ENCODE data around the gene MOB1B.
"Not testable (repeated sequence)": the region's sequence is repeated elsewhere in the genome, so short reads cannot be mapped to it uniquely, and the experiment has no call there.

The MOB1B gene

DNA sequence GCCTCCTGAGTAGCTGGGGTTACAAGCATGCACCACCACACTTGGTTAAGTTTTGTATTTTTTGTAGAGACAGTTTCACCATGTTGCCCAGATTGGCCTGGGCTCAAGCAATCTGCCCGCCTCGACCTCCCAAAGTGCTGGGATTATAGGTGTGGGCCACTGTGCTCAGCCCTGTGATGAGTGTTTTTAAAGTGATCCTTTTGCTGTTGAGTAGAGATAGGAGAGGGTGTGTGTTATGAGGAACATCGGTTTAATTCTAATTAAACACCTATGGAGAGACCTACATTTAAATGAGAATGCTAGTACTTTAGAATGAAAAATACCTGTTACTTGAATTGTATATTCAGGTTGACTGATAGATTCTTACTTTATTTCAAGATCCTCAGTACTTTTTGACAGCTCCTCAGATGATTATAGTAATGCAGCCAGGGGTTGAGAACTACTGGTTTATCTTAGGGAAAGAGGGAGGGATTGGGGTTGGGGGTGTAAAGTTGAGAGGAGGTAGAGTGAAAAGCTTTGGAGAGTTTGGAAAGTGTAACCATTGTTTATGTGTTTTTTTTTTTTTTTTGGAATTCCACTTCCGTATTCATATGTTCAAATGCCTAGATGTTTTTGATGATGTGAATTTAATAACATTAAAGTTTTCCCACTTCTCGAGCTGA lies 54.5 kb downstream of the MOB1B start:
- no peak for DNase-seq (ENCODE audit: low spot score)

DNA sequence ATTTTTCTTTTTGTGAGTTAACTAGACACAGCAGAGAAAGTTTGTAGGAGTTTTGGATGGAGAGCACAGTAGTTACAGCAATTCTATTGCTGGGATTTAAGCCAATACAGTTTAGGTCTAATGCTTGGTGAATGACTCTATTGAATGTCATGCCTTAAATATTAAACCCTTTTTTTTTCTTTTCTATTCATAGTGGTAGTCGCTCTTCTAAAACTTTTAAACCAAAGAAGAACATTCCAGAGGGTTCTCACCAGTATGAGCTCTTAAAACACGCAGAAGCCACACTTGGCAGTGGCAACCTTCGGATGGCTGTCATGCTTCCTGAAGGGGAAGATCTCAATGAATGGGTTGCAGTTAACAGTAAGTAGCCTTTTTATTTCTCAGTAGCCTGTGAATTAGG lies 56.5 kb downstream of the MOB1B start:
- DNase-seq (ENCODE audit: low spot score): no peak

DNA sequence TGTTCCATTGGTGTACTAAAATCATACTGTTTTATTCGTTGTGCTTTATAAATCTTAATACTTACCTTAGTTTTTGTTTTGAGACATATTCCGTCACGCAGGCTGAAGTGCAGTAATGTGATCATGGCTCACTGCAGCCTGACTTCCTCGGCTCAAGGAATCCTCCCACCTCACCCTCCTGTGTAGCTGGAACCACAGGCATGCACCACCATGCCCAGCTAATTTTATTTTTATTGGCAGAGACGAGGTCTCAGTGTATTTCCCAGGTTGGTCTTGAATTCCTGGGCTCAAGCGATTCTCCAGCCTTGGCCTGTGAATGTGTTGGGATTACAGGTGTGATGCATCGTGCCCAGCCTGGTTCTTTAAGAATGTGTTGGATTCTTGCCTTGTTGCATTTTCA lies 66.9 kb downstream of the MOB1B start:
- no peak for DNase-seq (ENCODE audit: low spot score)

DNA sequence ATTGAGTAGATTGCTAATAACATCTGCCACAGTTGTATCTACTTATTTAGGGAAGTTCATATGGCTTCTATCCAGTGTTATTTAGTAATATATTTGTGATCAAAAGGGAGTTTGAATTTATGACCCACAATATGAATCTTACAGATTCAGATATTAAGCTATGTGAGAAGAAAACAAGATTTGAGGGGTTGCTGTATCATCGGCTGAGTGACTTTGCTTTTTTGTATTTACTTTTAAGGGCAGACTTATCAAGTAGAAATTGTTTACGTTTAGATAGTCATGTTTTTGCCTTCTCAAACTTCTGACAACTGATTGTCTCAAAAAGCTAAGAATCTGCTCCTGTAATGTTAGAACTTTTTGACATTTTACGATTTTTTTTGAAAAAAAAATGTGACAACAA lies 74.1 kb downstream of the MOB1B start:
- no peak for DNase-seq (ENCODE audit: low spot score)

DNA sequence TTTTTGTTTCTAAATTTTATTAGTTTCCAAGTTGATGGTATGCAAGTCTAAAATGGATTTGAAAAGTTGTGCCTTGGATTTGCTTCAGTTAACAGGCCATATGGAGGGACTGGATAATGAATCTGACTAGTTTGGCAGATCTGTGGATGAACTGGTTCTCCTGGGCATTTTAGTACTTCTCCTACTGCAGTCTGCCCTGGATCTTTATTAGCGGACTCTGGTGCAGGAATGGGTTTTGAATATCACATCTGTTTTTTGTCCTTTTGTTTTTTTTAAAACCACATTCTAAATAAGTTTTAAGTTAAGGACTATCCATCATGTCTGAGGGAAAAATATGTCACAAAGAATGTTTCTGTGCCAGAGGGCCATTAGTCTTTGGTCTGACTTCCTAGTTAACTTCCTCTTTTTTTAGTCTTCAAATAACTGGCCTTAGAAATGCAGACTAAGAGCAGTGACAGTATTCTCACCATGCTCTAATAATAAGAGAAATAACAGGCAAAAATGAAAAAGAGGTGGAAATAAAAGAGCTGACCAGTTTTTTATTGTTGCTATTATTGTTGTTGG lies 77.4 kb downstream of the MOB1B start:
- DNase-seq (ENCODE audit: low spot score): peak; percentile 41

DNA sequence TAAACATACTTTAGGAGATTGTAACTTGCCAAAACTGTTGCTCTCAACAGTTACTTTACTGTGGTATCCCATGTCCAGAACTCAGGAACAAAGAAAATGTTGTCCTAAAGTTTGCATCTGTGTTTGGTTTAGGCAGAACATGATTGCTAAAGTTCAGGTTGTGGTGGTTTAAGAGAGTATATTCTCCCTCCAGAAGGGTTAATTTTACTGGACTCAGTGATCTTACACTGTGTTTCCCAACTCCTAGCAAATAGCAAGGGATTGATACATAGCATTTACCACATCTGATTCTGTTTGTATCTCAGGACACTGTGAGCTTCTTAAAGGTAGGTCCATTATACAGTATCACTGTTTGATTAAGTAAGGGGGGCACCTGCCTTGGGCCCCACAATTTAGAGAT lies 78.0 kb downstream of the MOB1B start:
- DNase-seq (ENCODE audit: low spot score): no peak

DNA sequence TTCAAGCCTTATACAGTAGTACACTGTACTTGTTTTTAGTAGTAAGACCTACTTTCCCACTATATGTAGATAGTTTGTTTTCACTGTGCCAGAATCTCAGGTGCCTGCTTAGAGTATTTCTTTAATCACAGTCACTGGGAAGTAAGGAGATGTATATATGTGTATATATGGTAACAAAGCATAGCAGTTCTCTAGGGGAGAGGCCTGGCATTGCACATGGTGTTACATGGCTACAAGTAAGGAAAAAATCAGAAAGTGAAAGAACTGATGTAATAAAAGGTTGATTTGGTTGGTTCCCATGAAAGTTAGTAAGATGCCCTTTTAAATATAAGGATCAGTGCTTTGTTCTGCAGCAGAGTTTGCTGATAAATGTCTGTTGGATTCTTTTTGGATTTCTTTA lies 81.9 kb downstream of the MOB1B start:
- no peak for DNase-seq (ENCODE audit: low spot score)

DNA sequence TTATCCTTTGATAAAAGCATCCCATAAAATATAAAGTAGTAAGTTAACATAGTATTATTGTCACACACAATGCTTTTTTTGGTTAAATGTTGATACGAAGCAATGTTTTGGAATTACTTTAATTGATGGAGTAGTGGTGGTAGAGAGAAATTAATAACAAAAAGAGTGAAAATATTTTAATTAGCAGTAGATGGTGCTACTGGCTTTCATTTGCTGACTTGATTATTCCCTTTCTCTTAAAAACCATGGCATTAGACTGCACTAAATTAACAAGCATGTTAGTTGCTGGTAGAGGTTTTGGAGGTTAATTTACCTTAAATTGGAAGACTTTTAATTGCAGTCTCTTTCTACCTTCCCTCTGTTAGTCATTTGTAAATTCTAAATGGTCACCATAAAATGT lies 82.4 kb downstream of the MOB1B start:
- DNase-seq (ENCODE audit: low spot score): no peak

DNA sequence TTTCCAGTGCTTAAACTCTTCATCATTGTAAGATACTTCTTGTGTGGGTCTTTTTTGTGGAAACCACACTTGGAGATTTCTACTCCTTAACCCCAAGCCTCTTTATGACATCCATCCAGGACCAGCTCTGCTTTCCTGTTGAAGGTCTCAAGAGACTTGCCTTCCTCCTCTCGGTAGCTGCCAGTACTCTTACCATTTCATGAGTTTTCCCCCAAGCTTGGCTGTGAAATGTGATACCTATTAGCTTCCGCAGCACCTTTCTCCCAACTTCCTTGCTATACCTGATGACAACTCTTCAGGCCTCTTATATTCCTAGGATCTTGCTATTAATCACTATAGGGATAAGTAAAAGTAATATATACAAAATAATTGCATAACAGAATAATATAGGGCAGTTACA lies 89.4 kb downstream of the MOB1B start:
- no peak for DNase-seq (ENCODE audit: low spot score)

DNA sequence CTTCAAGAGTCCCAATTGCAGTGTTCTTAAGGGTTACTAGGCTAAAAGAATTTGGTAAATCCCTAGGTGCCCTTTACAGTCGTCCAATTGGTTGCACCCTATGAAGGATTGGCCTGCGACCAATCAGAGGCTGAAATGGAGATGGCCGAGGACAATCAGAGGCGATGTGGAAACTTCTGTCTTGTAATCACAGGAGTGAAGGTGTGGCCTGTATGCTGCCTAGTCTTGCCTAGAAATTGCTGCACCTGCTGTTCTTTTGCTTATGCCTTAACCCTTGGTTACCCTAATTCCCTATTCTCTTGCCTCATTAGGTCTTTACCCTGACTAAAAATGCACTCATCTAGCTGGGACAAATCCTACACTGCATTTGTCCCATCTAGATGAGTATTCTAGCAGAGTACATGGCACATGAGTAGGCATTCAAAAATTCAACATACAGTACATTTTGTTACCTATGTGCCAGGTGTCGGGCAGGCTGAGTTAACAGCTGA lies 90.3 kb downstream of the MOB1B start:
- DNase-seq (ENCODE audit: low spot score): peak; percentile 41

DNA sequence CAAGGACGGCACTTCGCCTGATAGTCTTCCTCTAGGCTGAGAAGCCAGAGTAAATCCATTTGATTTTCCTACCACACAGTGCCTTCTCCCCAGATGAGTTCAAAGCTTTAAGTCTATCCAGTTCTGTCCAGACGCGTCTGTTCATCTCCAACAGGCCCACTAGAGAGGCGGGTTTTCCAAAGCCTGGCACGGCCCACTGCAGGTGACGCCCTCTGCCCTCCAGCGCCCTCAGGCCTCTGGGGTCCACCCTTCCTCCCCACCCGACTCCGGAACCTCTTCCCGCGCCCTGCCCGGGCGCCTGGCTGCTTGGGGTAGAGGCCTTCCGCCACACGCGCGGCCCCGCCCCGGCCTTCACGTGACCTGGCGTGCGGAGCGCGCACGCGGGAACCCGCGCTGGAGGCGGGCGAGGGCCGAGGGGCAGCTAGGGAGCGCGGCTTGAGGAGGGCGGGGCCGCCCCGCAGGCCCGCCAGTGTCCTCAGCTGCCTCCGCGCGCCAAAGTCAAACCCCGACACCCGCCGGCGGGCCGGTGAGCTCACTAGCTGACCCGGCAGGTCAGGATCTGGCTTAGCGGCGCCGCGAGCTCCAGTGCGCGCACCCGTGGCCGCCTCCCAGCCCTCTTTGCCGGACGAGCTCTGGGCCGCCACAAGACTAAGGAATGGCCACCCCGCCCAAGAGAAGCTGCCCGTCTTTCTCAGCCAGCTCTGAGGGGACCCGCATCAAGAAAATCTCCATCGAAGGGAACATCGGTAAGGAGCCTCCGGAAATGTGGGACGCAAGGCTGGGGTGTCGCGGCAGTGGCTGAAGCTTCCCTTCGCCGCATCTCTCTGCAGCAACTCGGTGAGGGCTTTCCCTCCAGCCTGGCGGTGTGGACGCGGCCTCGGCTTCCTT lies 91.3 kb downstream of the MOB1B start, which contains the start of gene DCK:
TSS of gene DCK (plus strand) at position 469 of the 888 bp plus-strand sequence. CDS start at position 656, 187 bp downstream.
- DNase-seq (ENCODE audit: low spot score): peak; percentile 93

DNA sequence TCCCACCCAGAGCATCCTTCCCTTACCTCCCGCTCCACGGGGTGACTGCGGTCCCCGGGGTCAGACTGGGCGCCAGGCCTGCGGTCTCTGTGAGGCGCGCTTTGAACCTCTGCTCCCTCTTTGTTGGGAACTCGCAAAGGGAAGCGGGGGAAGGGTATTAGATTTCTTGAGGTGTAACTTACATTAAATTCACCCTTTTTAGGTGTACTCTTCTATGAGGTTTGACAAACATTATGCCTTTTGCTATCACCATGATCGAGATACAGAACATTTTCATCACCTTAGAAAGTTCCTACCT lies 91.8 kb downstream of the MOB1B start:
- no peak for DNase-seq (ENCODE audit: low spot score)

DNA sequence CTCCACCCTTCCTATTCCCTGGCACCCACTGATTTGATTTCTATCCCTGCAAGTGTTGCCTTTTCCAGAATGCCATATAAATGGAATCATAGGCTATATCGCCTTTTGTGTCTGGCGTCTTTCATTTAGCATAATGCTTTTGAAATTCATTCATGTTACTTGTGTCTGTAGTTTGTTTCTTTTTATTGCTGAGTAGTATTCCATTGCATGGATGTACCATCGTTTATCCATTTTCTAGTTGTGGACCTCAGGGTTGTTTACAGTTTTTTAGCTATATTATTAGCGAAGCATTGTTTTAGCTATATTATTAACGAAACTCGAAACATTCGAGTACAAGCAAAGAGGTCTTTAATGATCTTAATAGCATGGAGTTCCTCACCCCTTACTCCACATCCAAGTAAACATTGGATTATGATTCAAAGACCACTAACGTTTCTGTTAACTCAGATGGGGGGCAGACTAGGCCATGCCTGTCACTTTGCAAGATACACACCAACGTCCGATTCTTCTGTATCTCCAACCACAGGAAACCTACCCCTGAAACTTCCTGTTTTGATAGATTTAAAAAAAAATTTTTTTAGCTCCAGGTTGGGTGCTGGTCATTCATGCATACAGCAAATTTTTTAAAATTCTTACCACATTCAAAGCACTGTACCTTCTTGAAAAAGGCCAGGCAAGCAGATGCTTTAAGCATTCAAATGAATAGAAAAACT lies 92.4 kb downstream of the MOB1B start:
- peak; percentile 85 for DNase-seq (ENCODE audit: low spot score)

DNA sequence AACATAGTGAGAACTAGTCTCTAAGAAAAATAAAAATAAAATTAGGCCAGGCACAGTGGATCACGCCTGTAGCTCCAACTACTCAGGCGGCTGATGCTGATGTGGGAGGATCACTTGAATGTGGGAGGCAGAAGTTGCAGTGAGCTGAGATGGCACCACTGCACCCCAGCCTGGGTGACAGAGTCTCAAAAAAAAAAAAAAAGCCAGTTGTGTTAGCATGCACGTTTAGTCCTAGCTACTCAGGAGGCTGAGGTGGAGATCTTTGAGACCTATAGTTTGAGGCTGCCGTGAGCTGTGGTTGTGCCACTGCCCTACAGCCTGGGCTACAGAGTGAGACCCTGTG lies 93.8 kb downstream of the MOB1B start:
- DNase-seq (ENCODE audit: low spot score): peak; percentile 55

DNA sequence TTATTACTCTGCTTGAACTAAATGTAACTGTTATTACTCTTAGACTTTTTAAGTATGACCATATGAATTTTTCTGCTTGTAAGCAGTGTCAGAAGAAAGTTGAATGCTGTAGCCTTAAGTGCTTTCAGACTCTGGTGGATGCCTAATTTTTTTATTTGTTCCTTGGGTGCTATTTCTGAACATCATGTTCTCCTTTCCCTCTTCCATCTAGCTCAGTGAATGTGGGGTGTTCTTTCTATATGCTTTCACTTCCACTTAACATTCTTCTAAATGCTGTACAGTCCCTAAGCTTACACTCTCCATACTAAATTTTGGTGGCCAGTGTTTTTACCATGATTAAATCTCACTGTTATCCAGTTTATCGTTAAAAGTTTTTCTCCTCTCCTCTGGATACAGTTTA lies 94.9 kb downstream of the MOB1B start:
- DNase-seq (ENCODE audit: low spot score): no peak

DNA sequence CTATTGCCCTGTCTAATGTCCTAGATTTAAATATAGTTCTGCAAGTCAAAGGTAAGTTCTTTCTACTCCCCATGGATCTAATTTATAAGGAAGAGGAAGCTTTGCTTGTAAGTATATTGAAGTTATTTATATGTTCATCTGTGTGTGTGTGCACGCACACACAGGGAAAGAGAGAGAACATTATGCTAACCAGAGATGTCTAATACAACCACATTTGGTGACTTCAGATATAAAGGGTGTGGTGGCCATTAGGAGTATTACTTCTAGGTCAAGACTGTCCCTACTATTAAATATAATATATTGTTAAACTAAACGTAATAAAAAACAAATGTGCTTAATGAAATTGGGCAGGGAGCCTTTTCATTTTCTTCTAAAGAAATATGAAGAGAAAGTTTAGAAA lies 95.4 kb downstream of the MOB1B start:
- no peak for DNase-seq (ENCODE audit: low spot score)

DNA sequence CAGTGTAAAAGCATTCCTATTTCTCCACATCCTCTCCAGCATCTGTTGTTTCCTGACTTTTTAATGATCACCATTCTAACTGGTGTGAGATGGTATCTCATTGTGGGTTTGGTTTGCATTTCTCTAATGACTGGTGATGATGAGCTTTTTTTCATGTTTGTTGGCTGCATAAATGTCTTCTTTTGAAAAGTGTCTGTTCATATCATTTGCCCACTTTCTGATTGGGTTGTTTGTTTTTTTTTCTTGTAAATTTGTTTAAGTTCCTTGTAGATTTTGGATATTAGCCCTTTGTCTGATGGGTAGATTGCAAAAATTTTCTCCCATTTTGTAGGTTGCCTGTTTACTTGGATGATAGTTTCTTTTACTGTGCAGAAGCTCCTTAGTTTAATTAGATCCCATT lies 97.5 kb downstream of the MOB1B start:
- DNase-seq (ENCODE audit: low spot score): not testable (repeated sequence)

DNA sequence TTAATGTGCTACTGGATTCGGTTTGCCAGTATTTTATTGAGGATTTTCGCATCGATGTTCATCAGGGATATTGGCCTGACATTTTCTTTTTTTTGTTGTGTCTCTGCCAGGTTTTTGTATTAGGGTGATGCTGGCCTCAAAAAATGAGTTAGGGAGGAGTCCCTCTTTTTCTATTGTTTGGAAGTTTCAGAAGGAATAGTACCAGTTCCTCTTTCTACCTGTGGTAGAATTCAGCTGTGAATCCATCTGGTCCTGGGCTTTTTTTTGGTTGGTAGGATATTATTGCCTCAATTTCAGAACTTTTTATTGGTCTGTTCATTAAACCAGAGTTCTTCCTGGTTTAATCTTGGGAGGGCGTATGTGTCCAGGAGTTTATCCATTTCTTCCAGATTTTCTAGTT lies 99.2 kb downstream of the MOB1B start:
- not testable (repeated sequence) for DNase-seq (ENCODE audit: low spot score)

DNA sequence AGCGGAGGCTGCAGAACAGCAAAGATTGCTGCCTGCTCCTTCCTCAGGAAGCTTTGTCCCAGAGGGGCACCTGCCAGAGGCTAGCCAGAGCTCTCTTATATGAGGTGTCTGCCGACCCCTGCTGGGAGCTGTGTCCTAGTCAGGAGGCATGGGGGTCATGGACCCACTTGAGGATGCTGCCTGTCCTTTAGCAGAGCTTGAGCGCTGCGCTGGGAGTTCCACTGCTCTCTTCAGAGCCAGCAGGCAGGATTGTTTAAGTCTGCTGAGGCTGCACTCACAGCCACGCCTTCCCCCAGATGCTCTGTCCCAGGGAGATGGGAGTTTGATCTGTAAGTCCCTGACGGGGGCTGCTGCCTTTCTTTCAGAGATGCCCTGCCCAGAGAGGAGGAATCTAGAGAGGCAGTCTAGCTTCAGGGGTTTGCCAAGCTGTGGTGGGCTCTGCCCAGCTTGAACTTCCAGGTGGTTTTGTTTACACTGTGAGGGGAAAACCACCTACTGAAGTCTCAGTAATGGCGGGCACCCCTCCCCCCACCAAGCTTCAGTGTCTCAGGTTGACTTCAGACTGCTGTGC lies 102.2 kb downstream of the MOB1B start:
- DNase-seq (ENCODE audit: low spot score): peak; percentile 42

DNA sequence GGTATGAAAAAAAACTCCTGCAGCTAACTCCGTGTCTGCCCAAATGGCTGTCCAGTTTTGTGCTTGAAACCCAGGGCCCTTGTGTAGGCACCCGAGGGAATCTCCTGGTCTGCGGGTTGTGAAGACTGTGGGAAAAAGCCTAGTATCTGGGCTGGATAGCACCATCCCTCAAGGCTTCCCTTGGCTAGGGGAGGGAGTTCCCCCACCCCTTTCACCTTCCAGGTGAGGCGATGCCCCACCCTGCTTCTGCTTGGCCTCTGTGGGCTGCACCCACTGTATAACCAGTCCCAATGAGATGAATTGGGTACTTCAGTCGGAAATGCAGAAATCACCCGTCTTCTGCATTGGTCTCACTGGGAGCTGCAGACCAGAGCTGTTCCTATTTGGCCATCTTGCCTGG lies 102.9 kb downstream of the MOB1B start:
- DNase-seq (ENCODE audit: low spot score): not testable (repeated sequence)

DNA sequence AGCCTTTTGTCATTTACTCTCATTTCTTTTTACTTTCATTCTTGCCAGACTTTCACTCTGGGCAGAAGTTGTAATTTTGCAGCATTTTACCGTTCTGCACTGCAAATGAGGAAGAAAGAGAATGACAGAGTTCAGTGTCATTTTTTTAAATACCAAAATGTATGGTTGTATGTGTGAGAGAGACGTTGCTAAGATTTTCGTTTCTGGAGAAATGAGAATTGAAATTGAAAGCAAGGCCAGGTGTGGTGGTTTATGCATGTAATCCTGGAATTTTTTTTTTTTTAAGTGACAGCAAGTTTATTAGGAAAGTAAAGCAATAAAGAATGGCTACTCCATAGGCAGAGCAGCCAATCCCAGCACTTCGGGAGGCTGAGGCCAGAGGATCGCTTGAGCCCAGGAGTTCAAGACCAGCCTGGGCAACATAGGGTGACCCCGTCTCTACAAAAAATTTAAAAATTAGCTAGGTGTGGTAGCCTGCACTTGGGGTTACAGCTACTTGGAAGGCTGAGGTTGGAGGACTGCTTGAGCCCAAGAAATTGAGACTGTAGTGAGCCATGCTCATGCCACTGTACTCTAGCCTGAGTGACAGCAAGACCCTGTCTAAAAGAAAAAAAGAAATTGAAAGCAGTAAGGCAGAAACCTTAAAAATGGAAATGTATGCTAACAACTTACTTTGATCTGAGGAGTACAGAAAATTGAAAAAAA lies 104.2 kb downstream of the MOB1B start:
- peak; percentile 64 for DNase-seq (ENCODE audit: low spot score)

DNA sequence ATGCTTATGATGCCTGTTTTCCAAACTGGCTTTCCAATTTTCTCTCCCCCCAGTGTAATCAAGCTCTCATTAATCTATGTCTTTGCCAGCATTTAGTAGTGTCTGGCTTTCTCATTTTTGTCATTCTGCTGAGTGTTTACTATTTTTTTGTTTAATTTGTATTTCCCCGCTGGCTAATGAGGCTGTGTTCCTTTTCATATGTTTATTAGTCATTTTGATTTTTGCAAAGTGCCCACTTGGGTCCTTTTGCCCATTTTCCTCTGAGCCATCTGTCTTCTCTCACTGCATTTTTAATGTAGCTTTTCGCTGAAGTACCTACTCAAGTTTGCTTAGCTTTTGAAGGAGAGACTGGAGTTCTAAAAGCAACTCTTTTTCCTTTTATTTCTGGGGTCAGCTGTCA lies 106.0 kb downstream of the MOB1B start:
- DNase-seq (ENCODE audit: low spot score): no peak
